ENCODE measurements around the gene IZUMO2. TPM values are rescaled to one million over a fixed set of nuclear protein-coding genes. Genes with fewer than 3 reads are reported as not detected.
"Not testable (repeated sequence)": the region's sequence is repeated elsewhere in the genome, so short reads cannot be mapped to it uniquely, and the experiment has no call there.

IZUMO2 gene
- polyA plus RNA-seq, 4 donors: 0.09 TPM; not detected in 3

GRCh38 chr19:50140118-50140845 is 22.8 kb downstream of the IZUMO2 start:
- H3K4me3 ChIP-seq (ENCODE audit: low read depth in 1 of 3, low read length in 3 of 3); DNase-seq; H3K9me3 ChIP-seq (ENCODE audit: control insufficient read depth in 2 of 2, insufficient read depth in 1 of 2, low read depth in 1 of 2, low read length in 1 of 2); H3K27ac ChIP-seq (ENCODE audit: low read depth in 1 of 3, low read length in 2 of 3); H3K4me1 ChIP-seq (ENCODE audit: control insufficient read depth in 3 of 3, insufficient read depth in 2 of 3, low read depth in 1 of 3, low read length in 2 of 3); FAIRE-seq; H3K36me3 ChIP-seq (ENCODE audit: control insufficient read depth in 3 of 3, insufficient read depth in 2 of 3, low read depth in 1 of 3, low read length in 3 of 3); H3K27me3 ChIP-seq (ENCODE audit: control insufficient read depth in 3 of 3, insufficient read depth in 3 of 3, low read length in 3 of 3): not testable (repeated sequence)
- WGBS, 3 donors: 88 to 92% (median 92%) methylated on average over 30 to 35 of the region's 36 CpGs

DNA sequence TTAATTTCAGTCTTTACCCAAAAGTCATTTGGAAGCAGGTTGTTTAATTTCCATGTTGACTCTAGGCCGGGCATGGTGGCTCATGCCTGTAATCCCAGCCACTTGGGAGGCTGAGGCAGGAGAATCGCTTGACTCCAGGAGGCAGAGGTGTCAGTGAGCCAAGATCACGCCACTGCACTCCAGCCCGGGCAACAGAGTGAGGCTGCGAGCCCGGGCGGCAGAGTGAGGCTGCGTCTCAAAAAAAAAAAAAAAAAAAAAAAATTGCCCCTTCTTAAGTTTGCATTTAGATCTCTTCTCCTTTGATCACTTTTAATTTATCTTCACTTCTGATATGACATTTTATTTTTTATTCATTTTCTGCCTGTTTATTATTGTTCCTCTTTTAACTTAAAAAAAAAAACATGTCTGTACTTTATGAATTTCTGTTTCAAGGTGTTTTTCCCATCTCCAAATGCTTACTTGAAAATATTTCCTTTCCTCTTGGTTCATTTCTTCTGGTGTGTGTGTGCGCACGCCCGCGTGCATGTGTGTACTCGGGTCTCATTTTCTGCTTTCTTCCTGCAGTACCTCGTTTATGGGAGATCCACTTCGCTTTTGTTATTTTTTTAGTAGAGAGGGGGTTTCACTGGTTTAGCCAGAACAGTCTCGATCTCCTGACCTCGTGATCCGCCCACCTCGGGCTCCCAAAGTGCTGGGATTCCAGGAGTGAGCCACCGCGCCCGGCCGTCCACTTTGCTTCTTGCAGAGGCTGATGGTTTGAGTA is 26.3 kb downstream of the IZUMO2 start:
- not testable (repeated sequence) for H3K4me1 ChIP-seq (ENCODE audit: control insufficient read depth in 3 of 3, insufficient read depth in 2 of 3, low read depth in 1 of 3, low read length in 2 of 3); DNase-seq; H3K36me3 ChIP-seq (ENCODE audit: control insufficient read depth in 3 of 3, insufficient read depth in 2 of 3, low read depth in 1 of 3, low read length in 3 of 3); H3K27ac ChIP-seq (ENCODE audit: low read depth in 1 of 3, low read length in 2 of 3); H3K4me3 ChIP-seq (ENCODE audit: low read depth in 1 of 3, low read length in 3 of 3); FAIRE-seq; H3K27me3 ChIP-seq (ENCODE audit: control insufficient read depth in 3 of 3, insufficient read depth in 3 of 3, low read length in 3 of 3); H3K9me3 ChIP-seq (ENCODE audit: control insufficient read depth in 2 of 2, insufficient read depth in 1 of 2, low read depth in 1 of 2, low read length in 1 of 2)
- 42 to 50% (median 48%) methylated on average over 19 of the region's 23 CpGs for WGBS, 3 donors

DNA sequence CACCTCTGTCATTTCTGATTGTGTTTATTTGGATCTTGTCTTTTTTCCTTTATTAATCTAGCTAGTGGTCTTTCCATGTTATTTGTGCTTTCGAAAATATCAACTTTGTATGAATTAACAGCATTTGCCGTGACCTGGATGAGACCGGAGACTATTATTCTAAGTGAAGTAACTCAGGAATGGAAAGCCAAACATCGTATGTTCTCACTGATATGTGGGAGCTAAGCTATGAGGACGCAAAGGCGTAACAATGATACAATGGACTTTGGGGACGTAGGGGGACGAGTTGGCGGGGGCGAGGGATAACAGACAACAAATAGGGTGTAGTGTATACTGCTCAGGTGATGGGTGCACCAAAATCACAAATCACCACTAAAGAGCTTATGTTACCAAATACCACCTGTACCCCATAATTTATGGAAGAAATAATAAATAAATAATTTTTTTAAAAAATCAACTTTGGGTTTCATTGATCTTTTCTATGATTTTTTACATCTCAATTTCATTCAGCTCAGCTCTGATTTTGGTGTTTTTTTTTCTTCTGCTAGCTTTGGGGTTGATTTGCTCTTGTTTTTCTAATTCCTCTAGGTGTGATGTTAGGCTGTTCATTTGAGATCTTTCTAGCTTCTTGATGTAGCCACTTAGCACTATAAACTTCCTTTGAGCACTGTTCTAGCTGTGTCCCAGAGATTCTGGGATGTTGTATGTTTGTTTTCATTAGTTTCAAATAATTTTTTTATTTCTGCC is 27.1 kb downstream of the IZUMO2 start:
- H3K4me1 ChIP-seq (ENCODE audit: control insufficient read depth in 3 of 3, insufficient read depth in 2 of 3, low read depth in 1 of 3, low read length in 2 of 3); H3K9me3 ChIP-seq (ENCODE audit: control insufficient read depth in 2 of 2, insufficient read depth in 1 of 2, low read depth in 1 of 2, low read length in 1 of 2); H3K36me3 ChIP-seq (ENCODE audit: control insufficient read depth in 3 of 3, insufficient read depth in 2 of 3, low read depth in 1 of 3, low read length in 3 of 3); DNase-seq; H3K4me3 ChIP-seq (ENCODE audit: low read depth in 1 of 3, low read length in 3 of 3); H3K27ac ChIP-seq (ENCODE audit: low read depth in 1 of 3, low read length in 2 of 3); H3K27me3 ChIP-seq (ENCODE audit: control insufficient read depth in 3 of 3, insufficient read depth in 3 of 3, low read length in 3 of 3); FAIRE-seq: not testable (repeated sequence)
- 86 to 89% (median 87%) methylated on average over 10 of the region's 10 CpGs for WGBS, 3 donors

DNA sequence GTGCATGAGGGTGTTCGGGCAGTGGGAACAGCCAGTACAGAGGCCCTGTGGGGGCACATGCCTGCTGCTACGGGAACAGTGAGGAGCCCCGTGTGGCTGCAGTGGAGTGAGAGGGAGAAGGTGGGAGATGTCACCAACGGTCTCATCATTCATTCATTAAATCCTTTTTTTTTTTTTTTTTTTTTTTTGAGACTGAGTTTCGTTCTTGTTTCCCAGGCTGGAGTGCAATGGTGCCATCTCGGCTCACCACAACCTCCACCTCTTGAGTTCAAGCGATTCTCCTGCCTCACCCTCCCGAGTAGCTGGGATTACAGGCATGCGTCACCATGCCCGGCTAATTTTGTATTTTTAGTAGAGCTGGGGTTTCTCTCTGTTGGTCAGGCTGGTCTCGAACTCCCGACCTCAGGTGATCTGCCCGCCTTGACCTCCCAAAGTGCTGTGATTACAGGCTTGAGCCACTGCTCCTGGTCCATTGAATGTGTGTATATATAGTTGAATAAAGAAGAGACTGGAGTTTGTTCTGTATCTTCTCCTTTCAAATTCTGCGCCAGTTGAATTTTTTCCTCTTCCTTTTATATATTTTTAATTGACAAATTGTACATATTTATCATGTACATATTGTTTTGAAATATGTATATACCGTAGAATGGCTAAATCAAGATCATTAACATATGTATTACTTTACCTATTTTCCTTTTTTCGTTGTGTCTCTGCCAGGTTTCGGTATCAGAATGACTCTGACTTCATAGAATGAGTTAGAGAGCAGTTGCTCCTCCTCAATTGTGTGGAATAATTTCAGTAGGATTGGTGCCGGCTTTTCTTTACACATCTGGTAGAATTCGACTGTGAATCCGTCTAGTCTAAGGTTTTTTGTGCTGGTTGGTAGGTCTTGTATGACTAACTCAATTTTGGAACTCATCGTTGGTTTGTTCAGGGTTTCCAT is 28.0 kb downstream of the IZUMO2 start:
- not testable (repeated sequence) for DNase-seq; FAIRE-seq; H3K36me3 ChIP-seq (ENCODE audit: control insufficient read depth in 3 of 3, insufficient read depth in 2 of 3, low read depth in 1 of 3, low read length in 3 of 3); H3K4me3 ChIP-seq (ENCODE audit: low read depth in 1 of 3, low read length in 3 of 3); H3K4me1 ChIP-seq (ENCODE audit: control insufficient read depth in 3 of 3, insufficient read depth in 2 of 3, low read depth in 1 of 3, low read length in 2 of 3); H3K9me3 ChIP-seq (ENCODE audit: control insufficient read depth in 2 of 2, insufficient read depth in 1 of 2, low read depth in 1 of 2, low read length in 1 of 2); H3K27ac ChIP-seq (ENCODE audit: low read depth in 1 of 3, low read length in 2 of 3); H3K27me3 ChIP-seq (ENCODE audit: control insufficient read depth in 3 of 3, insufficient read depth in 3 of 3, low read length in 3 of 3)
- 76 to 82% (median 82%) methylated on average over 15 of the region's 21 CpGs for WGBS, 3 donors

GRCh38 chr19:50133518-50134492 is 29.3 kb downstream of the IZUMO2 start:
- H3K4me3 ChIP-seq (ENCODE audit: low read depth in 1 of 3, low read length in 3 of 3); DNase-seq; H3K4me1 ChIP-seq (ENCODE audit: control insufficient read depth in 3 of 3, insufficient read depth in 2 of 3, low read depth in 1 of 3, low read length in 2 of 3); H3K27me3 ChIP-seq (ENCODE audit: control insufficient read depth in 3 of 3, insufficient read depth in 3 of 3, low read length in 3 of 3); H3K36me3 ChIP-seq (ENCODE audit: control insufficient read depth in 3 of 3, insufficient read depth in 2 of 3, low read depth in 1 of 3, low read length in 3 of 3); FAIRE-seq; H3K9me3 ChIP-seq (ENCODE audit: control insufficient read depth in 2 of 2, insufficient read depth in 1 of 2, low read depth in 1 of 2, low read length in 1 of 2); H3K27ac ChIP-seq (ENCODE audit: low read depth in 1 of 3, low read length in 2 of 3): not testable (repeated sequence)
- WGBS, 3 donors: 61 to 70% (median 64%) methylated on average over 20 to 21 of the region's 31 CpGs

DNA sequence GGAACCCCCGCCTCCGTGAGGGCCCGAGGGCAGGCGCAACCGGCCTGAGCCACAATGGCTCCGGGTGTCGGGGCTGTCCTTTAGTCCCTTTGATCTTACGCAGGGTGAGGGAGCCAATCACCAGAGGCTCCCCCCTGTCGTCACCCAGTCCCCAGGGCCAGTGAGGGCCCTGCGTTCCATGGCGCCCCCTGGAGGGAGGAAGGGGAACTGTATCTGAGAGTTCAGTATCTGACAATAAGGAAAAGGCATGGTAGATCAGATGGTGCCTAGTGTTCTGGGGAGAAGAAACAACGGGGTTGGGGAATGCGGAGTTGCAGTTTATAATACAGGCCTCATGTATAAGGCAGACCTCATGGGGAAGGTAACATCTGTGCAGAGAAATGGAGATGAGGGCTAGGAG is 59.1 kb downstream of the IZUMO2 start:
- no CpG with 5 or more reads among the region's 13 CpGs for WGBS, 3 donors

GRCh38 chr19:50103405-50103804 is 59.7 kb downstream of the IZUMO2 start:
- not testable (repeated sequence) for H3K4me1 ChIP-seq (ENCODE audit: control insufficient read depth in 3 of 3, insufficient read depth in 2 of 3, low read depth in 1 of 3, low read length in 2 of 3); H3K9me3 ChIP-seq (ENCODE audit: control insufficient read depth in 2 of 2, insufficient read depth in 1 of 2, low read depth in 1 of 2, low read length in 1 of 2); FAIRE-seq; DNase-seq; H3K4me3 ChIP-seq (ENCODE audit: low read depth in 1 of 3, low read length in 3 of 3); H3K27me3 ChIP-seq (ENCODE audit: control insufficient read depth in 3 of 3, insufficient read depth in 3 of 3, low read length in 3 of 3); H3K36me3 ChIP-seq (ENCODE audit: control insufficient read depth in 3 of 3, insufficient read depth in 2 of 3, low read depth in 1 of 3, low read length in 3 of 3); H3K27ac ChIP-seq (ENCODE audit: low read depth in 1 of 3, low read length in 2 of 3)
- WGBS, 3 donors: 74 to 77% (median 75%) methylated on average over 5 of the region's 13 CpGs

More for the DNA sequence above, 59.1 kb downstream of the IZUMO2 start:
- not testable (repeated sequence) for H3K9me3 ChIP-seq (ENCODE audit: control insufficient read depth in 2 of 2, insufficient read depth in 1 of 2, low read depth in 1 of 2, low read length in 1 of 2); H3K36me3 ChIP-seq (ENCODE audit: control insufficient read depth in 3 of 3, insufficient read depth in 2 of 3, low read depth in 1 of 3, low read length in 3 of 3); H3K27ac ChIP-seq (ENCODE audit: low read depth in 1 of 3, low read length in 2 of 3); H3K4me3 ChIP-seq (ENCODE audit: low read depth in 1 of 3, low read length in 3 of 3); DNase-seq; H3K4me1 ChIP-seq (ENCODE audit: control insufficient read depth in 3 of 3, insufficient read depth in 2 of 3, low read depth in 1 of 3, low read length in 2 of 3); H3K27me3 ChIP-seq (ENCODE audit: control insufficient read depth in 3 of 3, insufficient read depth in 3 of 3, low read length in 3 of 3); FAIRE-seq

All from small intestine (tissue), 7 donors.